Omental fat pad (tissue), 4 donors: ENCODE results near the gene PDZD2. TPM values are rescaled to one million over a fixed set of nuclear protein-coding genes. Genes with fewer than 3 reads are reported as not detected.
"Not testable (repeated sequence)": the region's sequence is repeated elsewhere in the genome, so short reads cannot be mapped to it uniquely, and the experiment has no call there.

ENCODE experiments used
- ATAC-seq: fragments of 150-250 bp; one replicate; pipeline ENCODE4 v1.9.1; 2016; ENCODE audit warnings: mild to moderate bottlenecking, moderate library complexity; ENCODE audit not compliant: low FRiP score
- DNase-seq: peaks from one replicate; pipeline ENCODE4 v3.0.0-alpha.2; 2019; ENCODE audit warnings: low spot score
- total RNA-seq, 4 donors: library from RNA; depleted of rRNA; stranded (reverse); fragments of >200 nt; gene quantifications; one replicate each; pipeline ENCODE4 v1.1.0, GENCODE V29; 2016
- TF ChIP-seq, protein P1 (sequence below), 3 donors: fragments of 450-650 bp; IDR thresholded peaks; one replicate each; pipeline ENCODE4 v1.5.1; 2016 to 2017; ENCODE audit warnings: antibody characterized with exemption in 3 of 3, mild to moderate bottlenecking in 3 of 3, moderate library complexity in 2 of 3

Gene PDZD2
- total RNA-seq, 4 donors from 2014 or later, result 43.5 to 113 (median 55.7) TPM

GRCh38 chr5:31761877-31762276 is 122.9 kb downstream of the PDZD2 start:
- ATAC-seq, result no peak
- no peak for DNase-seq
- TF ChIP-seq, protein P1, sequence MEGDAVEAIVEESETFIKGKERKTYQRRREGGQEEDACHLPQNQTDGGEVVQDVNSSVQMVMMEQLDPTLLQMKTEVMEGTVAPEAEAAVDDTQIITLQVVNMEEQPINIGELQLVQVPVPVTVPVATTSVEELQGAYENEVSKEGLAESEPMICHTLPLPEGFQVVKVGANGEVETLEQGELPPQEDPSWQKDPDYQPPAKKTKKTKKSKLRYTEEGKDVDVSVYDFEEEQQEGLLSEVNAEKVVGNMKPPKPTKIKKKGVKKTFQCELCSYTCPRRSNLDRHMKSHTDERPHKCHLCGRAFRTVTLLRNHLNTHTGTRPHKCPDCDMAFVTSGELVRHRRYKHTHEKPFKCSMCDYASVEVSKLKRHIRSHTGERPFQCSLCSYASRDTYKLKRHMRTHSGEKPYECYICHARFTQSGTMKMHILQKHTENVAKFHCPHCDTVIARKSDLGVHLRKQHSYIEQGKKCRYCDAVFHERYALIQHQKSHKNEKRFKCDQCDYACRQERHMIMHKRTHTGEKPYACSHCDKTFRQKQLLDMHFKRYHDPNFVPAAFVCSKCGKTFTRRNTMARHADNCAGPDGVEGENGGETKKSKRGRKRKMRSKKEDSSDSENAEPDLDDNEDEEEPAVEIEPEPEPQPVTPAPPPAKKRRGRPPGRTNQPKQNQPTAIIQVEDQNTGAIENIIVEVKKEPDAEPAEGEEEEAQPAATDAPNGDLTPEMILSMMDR (IDR thresholded peaks at IDR 0.05), result no peak

- ATAC-seq, result no peak
- TF ChIP-seq, protein P1 (IDR thresholded peaks at IDR 0.05), result no peak
- no peak for DNase-seq
Measured at GRCh38 chr5:31763424-31763823, 124.5 kb downstream of the PDZD2 start.

DNA sequence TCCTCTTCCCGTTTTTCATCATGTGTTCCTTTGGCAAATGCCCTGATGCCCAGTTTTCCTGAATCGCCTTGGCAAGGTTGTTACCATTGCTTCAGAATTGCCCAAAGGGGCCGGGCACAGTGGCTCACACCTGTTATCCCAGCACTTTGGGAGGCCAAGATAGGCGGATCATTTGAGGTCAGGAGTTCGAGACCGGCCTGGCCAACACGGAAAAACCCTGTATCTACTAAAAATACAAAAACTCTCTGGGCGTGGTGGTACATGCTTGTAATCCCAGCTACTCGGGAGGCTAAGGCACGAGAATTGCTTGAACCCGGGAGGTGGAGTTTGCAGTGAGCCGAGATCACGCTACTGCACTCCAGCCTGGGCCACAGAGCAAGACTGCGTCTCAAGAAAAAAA is 125.8 kb downstream of the PDZD2 start:
- DNase-seq, ATAC-seq: not testable (repeated sequence)

DNA sequence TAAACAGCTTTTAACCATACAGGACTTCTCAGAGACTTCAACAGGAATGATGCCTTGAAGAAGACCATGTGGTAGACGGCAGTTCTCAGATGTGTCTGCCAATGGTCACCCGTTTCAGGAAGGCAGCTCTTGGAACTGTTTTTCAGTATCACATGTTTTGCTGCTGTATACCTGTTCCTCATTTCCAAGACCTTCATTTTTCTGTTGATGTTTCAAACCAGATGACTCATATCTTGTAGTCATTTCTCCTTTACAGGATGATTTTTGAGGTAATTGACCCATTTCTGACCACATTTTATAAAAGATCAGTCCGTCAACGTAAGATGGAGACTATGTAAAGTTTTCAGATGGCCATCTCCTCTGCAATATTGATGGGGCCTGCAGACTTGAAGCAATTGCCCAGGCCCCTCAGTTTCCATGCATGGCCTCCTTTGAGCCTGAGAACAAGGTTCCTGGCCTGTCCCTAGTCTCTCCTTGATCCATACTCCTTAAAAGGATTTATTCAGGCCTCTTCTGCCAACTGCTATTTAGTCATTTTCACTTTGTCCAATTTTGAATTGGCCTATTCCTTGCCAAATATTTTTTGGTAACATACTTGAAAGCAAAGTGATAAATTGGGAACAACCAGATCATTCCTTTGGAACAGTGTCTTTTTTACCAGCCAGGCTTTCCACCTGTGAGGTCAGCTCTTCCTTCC is 128.6 kb downstream of the PDZD2 start:
- ATAC-seq, result no peak
- TF ChIP-seq, protein P1 (IDR thresholded peaks at IDR 0.05), result no peak

DNA sequence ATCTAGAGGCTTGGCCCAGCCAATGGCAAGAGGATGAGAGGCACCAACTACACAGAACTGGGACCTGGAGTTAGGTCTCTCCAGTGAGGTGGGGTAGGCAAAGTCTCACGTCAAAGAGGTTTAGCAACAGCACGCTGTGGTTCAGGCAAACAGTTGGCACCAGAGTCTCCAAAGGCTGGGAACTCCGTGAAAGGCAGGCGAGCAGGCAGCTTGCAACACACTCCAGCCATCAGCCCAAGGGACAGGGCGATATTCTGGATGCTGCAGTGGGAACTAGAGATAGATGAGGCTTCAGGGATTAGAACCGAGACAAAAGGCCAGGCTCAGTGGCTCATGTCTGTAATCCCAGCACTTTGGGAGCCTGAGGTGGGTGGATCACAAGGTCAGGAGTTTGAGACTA is 129.1 kb downstream of the PDZD2 start:
- DNase-seq (no peak), ATAC-seq (no peak)
- TF ChIP-seq, protein P1 (IDR thresholded peaks at IDR 0.05), result no peak

More for the DNA sequence above, 128.6 kb downstream of the PDZD2 start:
- DNase-seq, result no peak

GRCh38 chr5:31768784-31769183 is 129.9 kb downstream of the PDZD2 start:
- TF ChIP-seq, protein P1 (IDR thresholded peaks at IDR 0.05), result no peak
- ATAC-seq (no peak), DNase-seq (no peak)

DNA sequence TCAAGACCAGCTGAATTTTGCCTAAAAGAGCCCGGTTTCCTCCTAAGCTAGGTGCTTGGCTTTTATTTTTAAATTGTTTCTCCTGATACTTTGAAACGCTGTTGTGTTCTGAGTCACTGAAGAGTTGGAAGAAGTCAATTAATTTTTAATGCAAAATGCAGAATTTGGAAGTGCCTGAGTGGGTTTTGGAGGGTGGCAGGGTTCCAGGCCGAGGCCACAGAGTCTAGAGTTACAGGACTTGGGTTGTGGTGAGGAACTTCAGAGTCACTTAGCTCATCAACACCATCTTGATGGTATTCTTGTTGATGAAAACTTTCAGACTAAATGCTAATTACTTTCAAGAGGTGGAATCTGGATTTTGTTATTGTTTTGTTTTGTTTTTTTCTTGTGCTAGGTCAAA is 130.6 kb downstream of the PDZD2 start:
- ATAC-seq (no peak), DNase-seq (no peak)
- TF ChIP-seq, protein P1 (IDR thresholded peaks at IDR 0.05), result no peak
